HG03066 (cell line): ENCODE data around the gene CYP27A1.

Experiments
- ATAC-seq: cut with Tn5 transposase; IDR thresholded peaks from one replicate; pipeline ENCODE4 v1.9.1; 2021; ENCODE audit warnings: low read depth; ENCODE audit not compliant: unreplicated experiment

The CYP27A1 gene

GRCh38 chr2:218856167-218856895 is 74.4 kb downstream of the CYP27A1 start:
- ATAC-seq: no peak

- ATAC-seq: no peak
These were observed 74.9 kb downstream of the CYP27A1 start for GRCh38 chr2:218856896-218857243.

- ATAC-seq: no peak
These were observed 75.6 kb downstream of the CYP27A1 start for GRCh38 chr2:218857371-218858137.

- ATAC-seq: no peak
These were observed 76.1 kb downstream of the CYP27A1 start for GRCh38 chr2:218858138-218858445.

GRCh38 chr2:218858671-218859555 is 77.0 kb downstream of the CYP27A1 start:
- ATAC-seq: no peak

- no peak for ATAC-seq
These were observed 77.6 kb downstream of the CYP27A1 start, which contains the start of gene WNT6 for GRCh38 chr2:218859556-218859987. TSS of gene WNT6 (plus strand) at chr2:218859805. CDS start at chr2:218860038, 233 bp downstream.

- no peak for ATAC-seq
These were observed 78.3 kb downstream of the CYP27A1 start for GRCh38 chr2:218859988-218860831.

GRCh38 chr2:218860950-218861381 is 79.0 kb downstream of the CYP27A1 start:
- ATAC-seq: no peak

GRCh38 chr2:218861645-218862318 is 79.8 kb downstream of the CYP27A1 start:
- no peak for ATAC-seq

- ATAC-seq: no peak
These were observed 81.1 kb downstream of the CYP27A1 start for GRCh38 chr2:218863021-218863520.
